GM23248 (cell line): ENCODE results near the gene H19.

Source experiments
- EZH2 ChIP-seq: fragments of 200-600 bp; sonication (generic); IDR thresholded peaks from 2 replicates; pipeline ENCODE4 v1.6.1; 2018; ENCODE audit warnings: antibody characterized with exemption, mild to moderate bottlenecking; ENCODE audit not compliant: insufficient read depth, poor library complexity, severe bottlenecking
- EZH2phosphoT487 ChIP-seq: fragments of 200-600 bp; sonication (generic); IDR thresholded peaks from 2 replicates; pipeline ENCODE4 v1.6.1; 2018; ENCODE audit warnings: antibody characterized with exemption, moderate library complexity, mild to moderate bottlenecking, low read depth; ENCODE audit not compliant: insufficient read depth

DNA sequence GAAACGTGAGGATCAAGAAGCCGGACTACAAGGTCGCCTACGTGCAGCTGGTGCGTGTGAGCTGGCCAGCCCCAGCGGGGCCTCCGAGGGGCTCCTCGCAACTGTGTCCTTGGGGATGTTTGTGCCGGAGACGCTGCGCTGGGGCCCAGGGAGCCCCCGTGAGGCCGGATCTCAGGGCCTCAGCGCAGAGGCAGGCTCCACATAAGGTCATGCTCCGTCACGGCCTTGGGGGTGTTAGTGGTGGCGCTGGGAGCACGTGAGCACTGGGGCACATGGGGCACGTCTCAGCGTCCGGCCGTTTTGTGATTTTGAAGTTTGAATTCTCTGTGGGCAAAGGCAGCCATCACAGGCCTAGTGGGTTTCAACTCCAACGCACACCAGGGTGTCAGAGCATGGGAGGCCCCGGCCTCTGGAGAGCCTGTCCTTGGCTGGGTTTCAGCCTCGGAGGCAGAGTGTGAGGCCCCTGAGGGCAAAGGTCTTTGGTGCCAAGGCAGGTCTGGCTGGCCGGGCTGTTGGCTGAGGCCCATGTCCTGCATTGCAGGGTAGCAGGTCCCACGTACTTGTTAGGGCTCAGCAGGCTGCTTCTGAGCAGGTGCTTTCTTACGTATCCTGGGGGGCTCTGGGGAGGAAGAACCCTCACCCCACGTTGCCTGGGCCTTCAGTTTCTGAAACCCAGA, 44.7 kb downstream of the H19 start:
- no peak for TF ChIP-seq EZH2phosphoT487
- no peak for TF ChIP-seq EZH2
